Effector CD4-positive, alpha-beta T cell (primary cell): ENCODE data around the gene PRKRIP1.
"Not testable (repeated sequence)": the region's sequence is repeated elsewhere in the genome, so short reads cannot be mapped to it uniquely, and the experiment has no call there.

ENCODE experiments used
- DNase-seq: peaks from one replicate; pipeline ENCODE4 v3.0.0-alpha.2; 2020

Gene PRKRIP1

DNA sequence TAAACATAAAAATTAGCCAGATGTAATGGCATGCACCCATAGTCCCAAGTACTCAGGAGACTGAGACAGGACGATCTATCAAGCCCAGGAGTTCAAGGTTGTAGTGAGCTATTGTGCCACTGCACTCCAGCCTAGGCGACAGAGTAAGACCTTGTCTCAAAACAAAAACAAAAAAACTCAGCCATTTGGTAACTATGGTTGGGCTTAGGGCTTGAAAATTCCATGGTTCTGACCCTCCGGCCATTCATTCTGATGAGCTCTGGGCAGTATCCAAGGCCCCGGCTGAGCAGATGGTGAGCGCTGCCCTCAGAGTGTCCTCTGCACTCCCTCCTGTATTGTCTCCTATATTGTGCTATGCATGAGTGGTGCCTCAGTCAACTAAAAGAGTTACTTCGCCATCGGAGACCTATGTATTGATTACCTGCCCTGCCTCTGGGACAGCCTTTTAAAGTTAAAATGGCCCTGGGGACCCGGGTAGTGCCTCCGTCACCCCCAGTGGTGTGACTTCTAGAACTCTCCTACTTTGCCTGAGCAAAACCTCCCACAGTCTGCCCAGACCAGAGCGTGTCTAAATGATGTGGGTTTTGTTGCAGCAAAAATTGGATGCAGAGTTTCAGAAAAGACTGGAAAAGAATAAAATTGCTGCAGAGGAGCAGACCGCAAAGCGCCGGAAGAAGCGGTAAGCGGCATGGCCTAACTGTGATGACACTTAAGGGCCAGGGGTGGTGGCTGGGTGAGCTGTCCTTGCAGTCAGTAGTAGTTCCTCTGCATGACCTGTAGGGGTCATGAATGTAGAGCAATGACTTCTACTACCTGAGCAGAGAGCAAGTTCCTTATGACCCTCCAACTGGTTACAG, 8.1 kb downstream of the PRKRIP1 start:
- DNase-seq = peak; percentile 50

DNA sequence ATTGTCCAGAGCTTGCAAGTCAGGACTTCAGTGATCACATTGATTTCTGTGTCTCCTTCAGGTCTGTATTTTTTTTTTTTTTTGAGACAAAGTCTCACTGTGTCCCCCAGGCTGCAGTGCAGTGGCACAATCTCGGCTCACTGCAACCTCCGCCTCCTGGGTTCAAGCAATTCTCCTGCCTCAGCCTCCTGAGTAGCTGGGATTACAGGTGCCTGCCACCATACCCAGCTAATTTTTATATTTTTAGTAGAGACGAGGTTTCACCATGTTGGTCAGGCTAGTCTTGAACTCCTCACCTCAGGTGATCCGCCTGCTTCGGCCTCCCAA, 8.7 kb downstream of the PRKRIP1 start:
- not testable (repeated sequence) for DNase-seq

DNA sequence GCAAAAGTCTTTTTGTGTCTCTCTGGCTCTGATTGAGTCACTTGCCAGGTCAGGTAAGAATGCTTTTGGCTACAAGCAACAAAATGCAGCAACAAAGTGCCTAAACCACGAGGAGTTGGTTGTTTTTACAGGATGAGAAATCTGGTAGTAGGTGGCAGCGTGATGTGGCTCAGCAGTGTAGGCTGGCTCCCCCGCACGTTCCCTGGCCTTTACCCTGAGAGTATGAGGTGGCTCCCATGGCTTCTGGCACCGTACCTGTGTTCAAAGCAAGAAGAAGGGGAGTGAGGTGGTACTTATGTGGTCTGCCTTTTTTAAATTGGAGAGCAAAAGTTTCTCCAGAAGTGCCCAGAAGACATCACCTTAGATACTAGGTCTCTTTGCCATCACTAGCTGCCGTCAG, 11.7 kb downstream of the PRKRIP1 start:
- DNase-seq = no peak

DNA sequence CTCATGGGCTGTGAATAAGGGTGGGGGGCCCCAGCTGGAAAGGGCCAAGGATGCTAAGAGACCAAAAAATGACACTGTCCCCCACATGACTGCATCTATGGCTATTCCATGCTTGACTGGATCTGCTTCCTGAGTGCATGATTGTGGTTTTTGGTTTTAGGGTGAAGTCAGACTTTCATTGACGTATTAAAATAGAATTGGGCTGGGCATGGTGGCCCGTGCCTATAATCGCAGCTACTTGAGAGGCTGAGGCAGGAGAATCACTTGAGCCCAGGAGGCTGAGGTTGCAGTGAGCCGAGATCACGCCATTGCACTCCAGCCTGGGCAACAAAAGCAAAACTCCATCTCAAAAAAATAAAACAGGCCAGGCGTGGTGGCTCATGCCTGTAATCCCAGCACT, 12.4 kb downstream of the PRKRIP1 start:
- DNase-seq = not testable (repeated sequence)

DNA sequence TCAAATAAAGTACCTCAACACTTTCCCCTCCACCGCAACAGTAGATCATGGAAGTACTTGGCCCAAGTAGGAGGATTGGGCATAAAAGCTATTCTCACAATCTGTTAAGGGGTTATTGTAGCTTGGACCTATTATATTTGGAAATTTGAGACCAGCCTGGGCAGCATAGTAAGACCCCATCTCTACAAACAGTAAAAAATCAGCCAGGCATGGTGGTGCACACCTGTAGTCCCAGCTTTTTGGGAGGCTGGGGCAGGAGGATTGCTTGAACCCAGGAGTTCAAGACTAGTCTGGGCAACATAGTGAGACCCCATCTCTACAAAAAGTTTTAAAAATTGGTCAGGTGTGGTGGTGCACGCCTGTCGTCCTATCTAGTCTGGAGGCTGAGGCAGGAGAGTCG, 13.2 kb downstream of the PRKRIP1 start:
- DNase-seq = no peak

DNA sequence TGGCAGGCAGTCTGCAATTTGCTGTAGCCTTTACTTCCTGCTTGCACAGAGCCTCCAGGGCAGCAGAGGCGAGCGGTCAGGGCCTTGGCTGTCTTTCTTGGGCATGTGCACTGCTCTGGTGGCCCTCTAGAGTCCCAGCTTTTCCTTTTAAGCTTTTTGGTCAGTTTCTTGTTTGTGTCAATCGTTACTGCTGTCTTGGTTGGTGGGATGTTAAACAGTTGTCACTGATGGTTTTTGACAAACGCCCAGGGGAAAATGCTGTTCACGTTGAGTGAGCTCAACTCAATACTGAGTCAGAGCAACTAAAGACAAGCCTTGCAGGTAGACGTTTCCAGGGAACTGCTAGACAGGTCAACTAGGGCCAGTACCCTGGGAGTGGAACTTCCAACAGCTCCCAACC, 14.0 kb downstream of the PRKRIP1 start:
- no peak for DNase-seq

DNA sequence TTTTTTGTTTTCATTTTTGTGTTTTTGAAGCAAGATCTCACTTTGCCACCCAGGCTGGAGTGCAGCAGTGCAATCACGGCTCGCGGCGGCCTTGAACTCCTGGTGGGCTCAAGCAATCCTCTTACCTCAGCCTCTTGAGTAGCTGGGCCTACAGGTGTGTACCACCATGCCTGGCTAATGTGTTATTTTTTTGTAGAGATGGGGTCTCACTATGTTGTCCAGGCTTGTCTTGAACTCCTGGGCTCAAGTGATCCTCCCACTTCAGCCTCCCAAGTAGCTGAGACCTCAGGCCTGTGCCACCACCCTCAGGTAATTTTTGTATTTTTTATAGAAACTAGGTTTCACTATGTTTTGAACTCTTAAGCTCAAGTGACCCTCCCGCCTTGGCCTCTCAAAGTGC, 14.8 kb downstream of the PRKRIP1 start:
- DNase-seq = no peak

DNA sequence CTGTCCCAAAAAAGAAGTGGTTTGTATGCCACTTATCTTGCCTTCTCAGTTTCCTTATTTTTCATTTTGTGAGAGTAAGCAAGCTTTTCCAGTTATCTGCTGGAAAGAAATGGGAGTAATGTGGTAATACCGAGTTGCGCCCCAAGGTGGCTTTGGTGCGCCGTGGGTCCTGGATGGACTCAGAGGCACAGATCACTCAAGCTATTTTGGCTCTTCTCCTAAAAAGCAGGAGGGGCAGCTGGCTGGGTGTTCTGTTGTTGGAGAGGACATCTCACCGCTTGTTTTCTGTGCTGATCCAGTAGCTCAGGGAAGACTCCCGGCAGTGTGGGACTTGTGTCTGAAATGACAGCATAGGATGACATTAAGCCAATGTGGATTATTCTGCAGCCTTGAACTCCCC, 16.4 kb downstream of the PRKRIP1 start:
- peak; percentile 23 for DNase-seq

DNA sequence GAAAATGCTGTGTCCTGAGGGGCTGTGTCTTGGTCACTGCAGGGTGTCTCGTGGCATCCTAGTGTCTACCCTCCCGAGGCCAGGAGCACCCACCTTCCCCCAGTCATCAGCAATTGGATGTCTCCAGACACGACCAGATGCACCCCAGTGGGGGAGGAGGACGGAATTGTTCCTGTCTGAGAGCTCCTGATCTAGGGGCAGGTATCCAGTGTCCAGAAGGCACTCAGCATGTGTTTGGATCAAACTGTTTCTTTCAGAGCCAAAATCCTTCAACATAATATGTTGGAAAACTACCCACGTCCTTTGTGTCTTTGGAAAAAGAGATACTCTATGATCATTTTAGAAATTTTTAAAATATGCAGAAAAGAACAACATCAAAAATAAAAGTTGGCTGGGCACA, 16.9 kb downstream of the PRKRIP1 start:
- DNase-seq = no peak

DNA sequence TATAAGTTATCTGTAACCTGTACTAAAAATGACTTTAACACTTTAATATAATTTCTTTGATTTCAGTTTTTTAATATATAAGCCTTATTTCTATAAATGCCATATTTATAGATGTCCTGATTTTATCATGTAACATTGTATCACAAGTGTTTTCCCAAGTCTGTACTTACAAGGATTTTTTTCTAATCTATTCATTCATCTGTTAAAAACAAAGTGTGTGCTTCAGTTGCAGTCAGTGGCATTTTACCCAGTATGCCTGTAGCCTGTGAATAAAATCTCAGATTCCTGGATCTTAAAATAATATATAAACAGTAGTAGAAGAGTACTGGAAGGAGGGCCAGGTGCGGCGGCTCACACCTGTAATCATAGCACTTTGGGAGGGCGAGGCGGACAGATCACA, 17.4 kb downstream of the PRKRIP1 start:
- no peak for DNase-seq

DNA sequence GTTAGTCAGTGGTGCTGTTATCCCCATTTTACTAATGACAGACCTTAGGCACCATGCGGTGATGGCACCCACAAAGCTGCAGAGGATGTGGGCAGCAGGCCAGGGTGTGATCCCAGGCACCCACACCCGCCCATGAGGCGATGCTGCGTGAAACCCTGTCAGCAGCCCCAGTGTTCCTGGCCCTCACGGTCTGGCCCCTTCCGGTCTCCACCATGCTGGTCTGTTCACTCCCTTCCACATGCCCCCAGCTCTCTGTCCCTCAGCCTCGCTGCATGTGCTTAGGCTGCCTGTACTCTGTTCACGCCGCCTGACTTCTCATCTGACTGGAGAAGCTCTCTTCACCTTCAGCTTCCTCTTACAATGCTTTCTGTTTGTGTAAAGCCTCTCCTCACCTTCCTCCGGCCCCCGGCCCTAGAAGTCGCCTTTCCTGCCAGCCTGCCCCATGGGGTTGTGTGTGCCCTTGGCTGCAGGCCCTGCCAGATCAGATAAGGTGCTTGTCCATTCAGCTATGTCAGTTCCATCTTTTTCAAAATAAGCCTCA, 19.6 kb downstream of the PRKRIP1 start:
- peak; percentile 29 for DNase-seq

DNA sequence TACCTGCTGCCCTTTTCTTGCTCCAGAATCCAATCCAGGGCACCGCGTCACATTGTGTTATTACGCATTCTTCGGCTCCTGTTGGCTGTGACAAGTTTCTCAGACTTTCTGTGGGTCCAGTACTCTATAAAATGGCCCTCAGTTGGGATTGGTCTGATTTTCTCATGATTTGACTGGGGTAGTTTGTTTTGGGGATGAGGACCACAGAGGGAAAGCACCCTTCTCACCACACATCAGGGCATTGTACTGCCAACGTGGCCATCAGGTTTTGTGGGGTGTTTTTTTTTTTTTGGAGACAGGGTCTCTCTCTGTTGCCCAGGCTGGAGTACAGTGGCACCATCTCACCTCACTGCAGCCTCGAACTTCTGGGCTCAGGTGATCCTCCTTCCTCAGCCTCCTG, 20.2 kb downstream of the PRKRIP1 start:
- DNase-seq = no peak

DNA sequence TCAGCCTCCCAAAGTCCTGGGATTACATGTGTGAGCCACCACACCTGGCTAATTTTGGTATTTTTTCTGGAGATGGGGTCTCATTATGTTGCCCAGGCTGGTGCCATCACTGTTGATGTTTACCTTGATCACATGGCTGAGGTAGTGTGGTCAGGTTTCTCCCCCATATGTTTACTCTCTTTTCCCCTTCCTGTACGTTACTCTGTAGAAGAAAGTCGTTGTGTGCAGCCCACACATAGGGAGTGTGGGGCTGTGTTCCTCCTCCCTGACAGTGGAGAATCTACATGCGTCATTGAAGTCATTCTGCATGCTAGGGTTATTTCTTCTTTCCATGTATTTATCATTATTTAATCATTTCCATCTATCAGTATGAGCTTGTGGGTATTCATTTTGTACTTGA, 20.9 kb downstream of the PRKRIP1 start:
- DNase-seq = no peak

DNA sequence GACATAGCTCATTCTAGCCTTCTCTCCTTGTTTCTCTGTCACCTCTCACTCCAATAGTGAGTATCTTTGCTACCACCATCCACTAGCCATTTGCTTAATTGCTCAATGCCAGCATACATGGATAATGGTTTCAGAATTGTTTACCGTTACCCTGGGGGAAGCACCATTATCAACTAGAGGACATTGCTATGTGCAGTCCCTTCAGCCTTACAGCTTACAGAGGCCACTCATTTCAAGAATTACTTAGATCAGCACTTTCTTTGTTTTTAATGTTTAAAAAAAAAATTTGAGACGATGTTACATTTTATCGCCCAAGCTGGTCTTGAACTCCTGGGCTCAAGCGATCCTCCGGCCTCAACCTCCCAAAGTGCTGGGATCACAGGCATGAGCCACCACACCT, 22.4 kb downstream of the PRKRIP1 start:
- DNase-seq = no peak

DNA sequence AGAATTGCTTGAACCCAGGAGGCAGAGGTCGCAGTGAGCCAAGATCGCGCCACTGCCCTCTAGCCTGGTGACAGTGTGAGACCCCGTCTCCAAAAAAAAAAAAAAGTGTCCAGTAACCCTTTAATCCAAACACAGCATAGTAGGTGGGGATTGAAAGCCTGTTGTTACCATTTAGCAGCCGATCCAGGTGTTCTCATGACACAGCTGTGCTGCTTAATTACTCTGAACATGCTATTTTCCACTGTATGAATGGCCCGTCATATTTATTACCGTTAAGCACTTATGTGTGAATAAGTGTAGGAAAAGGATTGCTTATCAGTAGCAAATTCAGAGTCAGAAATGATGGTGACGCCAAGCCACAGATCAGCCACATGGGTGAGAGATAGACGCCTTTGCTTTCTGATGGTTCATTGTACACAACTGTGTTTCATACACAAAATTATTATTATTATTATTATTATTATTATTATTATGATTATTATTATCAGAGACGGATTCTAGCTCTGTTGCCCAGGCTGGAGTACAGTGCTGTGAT, 25.6 kb downstream of the PRKRIP1 start:
- DNase-seq = no peak

DNA sequence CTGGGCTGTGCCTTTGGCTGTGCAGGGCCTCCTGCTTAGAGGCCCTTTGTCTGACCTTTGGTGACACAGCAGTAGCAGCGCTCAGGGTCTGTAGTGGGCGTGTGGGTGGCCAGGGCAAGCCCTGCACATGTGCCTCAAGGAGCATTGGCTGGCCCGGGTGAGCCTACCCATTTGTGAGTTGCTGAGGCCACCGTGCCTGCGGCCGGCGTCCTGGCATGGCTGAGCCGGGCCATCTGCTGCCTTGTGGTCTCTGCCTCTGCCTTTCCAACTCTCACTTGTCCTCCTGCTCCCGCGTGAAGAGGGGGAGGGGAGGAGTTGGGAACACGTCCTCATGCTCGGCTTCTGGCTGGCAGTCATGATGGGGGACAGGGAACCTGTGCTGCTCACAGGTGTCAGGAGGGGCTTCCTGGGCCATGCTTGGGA, 28.0 kb downstream of the PRKRIP1 start:
- no peak for DNase-seq

DNA sequence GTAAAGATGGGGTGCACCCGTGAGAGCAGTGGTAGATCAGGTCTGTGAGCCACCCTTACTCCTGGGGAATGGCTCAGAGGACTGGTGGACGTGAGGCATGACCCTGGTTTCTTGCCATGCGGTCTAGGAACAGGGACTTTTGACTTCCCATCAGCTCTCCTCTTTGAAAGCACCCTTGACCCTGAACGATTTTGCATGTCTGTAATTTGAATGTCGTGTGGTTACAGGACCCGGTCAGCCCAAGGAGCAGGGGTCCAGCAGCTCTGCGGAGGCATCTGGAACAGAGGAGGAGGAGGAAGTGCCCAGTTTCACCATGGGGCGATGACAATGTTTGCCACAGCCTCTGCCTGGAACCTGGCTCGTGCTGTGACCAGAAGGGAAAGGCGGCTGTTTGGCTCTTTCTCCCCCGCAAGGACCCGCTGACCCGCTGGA, 28.6 kb downstream of the PRKRIP1 start:
- DNase-seq = no peak

DNA sequence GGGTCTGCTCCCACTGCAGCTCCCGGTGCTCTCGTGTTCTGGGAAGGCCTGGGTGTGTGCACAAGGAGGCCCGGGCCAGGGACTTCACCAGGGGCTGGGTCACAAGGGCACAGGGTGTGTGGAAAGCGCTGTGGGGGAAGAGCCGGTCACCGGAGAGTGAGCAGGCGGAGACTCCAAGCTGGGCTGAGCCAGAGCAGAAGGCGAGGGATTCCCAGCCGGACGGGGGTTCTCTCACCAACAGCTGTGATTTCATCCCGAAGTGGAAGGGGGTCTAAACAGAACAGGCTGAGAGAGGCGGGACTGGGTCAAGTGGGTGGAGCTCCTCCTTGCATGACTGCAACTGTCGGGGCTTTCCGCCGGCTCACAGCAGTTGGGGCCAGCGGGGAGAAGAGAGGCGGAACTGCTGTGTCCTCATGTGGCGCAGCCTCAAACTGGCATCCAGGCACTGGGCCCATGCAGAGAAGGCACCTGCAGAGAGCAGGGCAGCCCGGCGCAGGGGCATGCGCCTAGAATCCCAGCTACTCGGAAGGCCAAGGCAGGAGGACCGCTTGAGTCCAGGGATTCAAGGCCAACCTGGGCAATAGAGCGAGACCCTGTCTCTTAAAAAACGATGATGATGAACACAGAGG, 29.6 kb downstream of the PRKRIP1 start:
- DNase-seq = peak; percentile 82

DNA sequence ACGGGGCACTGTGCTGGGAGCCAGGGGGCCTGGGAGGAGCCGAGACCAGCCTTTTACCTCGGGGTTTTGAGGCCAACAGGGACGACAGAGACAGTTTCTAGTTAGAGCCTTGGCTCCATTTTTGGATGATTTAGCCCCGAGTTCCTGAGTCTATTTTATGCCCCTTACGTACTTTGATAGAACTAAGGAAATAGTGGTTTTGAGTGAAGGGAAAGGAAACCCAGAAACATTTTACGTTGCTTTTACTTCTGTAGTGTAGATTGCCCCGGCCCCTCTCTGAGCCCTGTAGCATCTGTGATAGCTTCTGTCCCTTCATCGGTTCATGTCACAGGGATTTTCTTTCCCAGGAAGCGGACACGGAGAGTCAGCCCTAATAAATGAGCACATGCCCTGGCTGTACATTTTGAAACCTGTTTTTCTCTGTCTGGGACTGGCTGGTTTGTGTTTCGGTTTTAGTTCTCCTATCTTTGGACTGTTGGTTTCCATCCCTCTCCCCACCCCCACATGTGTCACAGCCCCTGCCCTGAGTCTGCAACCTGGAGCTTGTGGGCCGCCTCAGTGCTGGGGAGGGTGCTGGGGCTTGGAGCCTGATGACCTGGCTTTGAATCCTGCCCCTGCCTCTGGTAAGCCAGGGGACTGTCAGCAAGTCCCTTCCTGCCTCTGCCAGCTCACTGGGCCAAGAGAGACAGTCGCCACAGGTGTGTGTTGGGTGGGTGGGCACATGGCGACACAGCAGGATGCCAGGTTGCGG, 30.3 kb downstream of the PRKRIP1 start:
- DNase-seq = peak; percentile 49

DNA sequence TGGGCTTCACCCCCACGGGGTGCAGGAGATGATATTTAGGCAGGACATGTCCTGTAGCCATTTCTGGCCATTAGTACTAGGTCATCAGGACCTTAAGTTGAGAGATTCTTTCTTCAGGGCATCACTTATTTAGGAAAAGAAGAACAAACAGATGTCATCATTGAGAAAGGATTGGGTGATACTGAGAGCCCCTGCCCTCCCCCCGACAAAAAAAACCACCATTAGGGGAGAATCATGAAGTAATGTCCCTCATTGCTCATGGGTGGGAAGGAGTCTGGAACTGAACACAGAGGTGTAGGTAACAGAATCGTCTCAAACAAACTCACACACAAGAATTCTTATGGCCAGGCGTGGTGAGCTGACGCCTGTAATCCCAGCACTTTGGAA, 30.8 kb downstream of the PRKRIP1 start:
- DNase-seq = no peak

DNA sequence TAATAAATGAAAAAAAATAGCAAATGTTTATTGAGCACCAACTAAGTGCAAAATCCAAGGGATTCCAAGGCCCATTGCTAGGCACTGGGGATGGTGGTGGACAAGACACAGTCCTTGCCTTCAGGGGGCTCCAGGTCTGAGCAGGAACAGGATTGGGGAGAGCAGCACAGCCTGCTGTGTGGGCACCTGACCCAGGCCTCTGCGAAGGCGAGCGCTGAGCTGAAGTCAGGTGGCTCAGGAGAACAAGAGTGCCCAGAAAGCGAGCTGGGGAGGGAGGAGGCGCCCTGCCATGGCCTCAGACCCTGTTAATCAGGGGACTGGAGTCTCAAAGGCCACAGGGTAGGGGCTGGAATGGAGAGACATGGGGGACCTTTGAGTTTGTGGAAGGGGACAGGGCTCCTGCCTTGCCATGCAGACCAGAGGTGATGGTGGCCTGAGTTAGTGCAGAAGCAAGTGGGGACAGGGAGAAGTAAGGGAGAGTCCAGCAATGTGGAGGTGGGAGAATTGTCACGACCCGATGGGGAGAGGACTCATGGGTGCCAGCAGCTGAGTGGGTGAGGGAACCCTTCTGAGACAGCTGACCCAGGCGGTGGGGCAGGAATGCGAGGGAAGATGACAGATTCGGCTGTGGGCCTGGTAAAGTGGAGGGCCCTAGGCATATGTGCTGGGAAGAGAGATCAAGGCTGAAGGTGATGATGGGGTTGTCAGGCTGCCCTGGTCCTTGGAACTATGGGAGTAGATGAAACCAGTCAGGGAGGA, 33.2 kb downstream of the PRKRIP1 start:
- DNase-seq = no peak

DNA sequence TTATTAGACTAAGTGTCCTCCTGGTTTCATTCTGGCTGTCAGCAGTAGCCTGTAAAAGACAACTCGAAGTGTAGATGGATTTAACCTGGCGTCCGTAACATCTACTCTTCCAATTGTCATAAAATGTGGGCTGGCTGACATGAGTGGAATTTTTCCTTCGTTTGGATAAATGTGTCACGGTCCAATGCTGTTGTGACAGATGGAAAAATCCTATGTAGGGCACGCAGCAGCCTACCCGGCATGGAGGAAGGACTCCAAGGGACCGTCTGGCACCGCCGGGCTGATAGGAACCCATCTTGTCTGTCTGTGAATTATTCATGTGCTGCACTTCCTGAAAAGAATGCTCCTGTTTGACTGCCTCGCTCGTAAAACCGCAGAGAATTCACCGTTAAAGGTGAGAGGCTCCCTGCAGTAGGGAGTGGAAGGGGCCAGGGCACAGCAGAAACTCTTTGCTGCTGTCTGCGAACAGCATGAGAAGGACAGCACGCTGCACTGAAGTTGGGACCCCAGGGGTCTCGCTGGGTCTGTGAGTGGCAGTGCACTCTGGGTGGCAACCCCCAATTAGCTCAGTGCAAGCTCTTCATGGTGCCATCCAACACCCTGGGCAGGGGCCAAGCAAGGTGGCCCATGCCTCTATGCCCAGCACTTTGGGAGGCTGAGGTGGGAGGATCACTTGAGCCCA, 35.6 kb downstream of the PRKRIP1 start:
- peak; percentile 61 for DNase-seq
